GM12878 (cell line): ENCODE results near the gene CREB5. TPM values are rescaled to one million over a fixed set of nuclear protein-coding genes. Genes with fewer than 3 reads are reported as not detected.

Experiments
- ATAC-seq: fragments of 200-7000 bp; cut with Tn5 transposase; 3 replicates; pipeline ENCODE4 v1.9.1; 2020; ENCODE audit warnings: mild to moderate bottlenecking, moderate library complexity
- BruUV-seq: library from RNA; stranded (reverse); fragments of 400-500 nt; replicated peaks from 2 replicates; lab custom pipeline; 2021; lab: Mats Ljungman, UMichigan
- CTCF ChIA-PET: fragments of 300-600 bp; sonication (Branson Sonifier 250); formaldehyde crosslinking; extraction: SDS; loops from one replicate; lab custom pipeline; 2021; ENCODE audit warnings: inconsistent platforms; lab: Yijun Ruan, JAX
- POLR2A ChIA-PET: fragments of 350-600 bp; formaldehyde crosslinking; extraction: SDS; loops from one replicate; lab custom pipeline; 2021; ENCODE audit warnings: inconsistent platforms; lab: Charles Lee
- RAD21 ChIA-PET: fragments of 300-600 bp; sonication (Branson Sonifier 250); formaldehyde crosslinking; loops from one replicate; lab custom pipeline; 2023; ENCODE audit warnings: antibody characterized with exemption; ENCODE audit not compliant: unreplicated experiment; lab: Charles Lee
- SMC1A ChIA-PET: fragments of 300-600 bp; sonication (Branson Sonifier 250); formaldehyde crosslinking; loops from one replicate; lab custom pipeline; 2023; ENCODE audit not compliant: unreplicated experiment, uncharacterized antibody; lab: Charles Lee
- DNase-seq: peaks from one replicate; pipeline ENCODE4 v3.0.0-alpha.2; 2011; ENCODE audit warnings: low read depth, low spot score
- FAIRE-seq: peaks from 3 replicates; lab custom pipeline; 2011; peaks lifted over from hg19 to GRCh38; lab: Jason Lieb, UNC
- H2AFZ ChIP-seq: 2 replicates; pipeline ENCODE4 v1.6.0; 2011; ENCODE audit warnings: low read depth, low read length, control low read depth; ENCODE audit not compliant: control insufficient read depth
- H3K27ac ChIP-seq: 2 replicates; pipeline ENCODE4 v1.5.1; 2011; ENCODE audit warnings: control low read depth; ENCODE audit not compliant: control insufficient read depth, insufficient read depth
- H3K27me3 ChIP-seq, 2 experiments: replicated peaks in 1 of 2; 2 replicates each; pipeline versions ENCODE4 v1.6.0 to v1.6.1; 2011; ENCODE audit warnings: low read length in 1 of 2; ENCODE audit not compliant: control insufficient read depth in 2 of 2, insufficient read depth in 2 of 2
- H3K36me3 ChIP-seq, 2 experiments: 2 replicates each; pipeline ENCODE4 v1.5.1; 2011; ENCODE audit warnings: low read length in 1 of 2; ENCODE audit not compliant: control insufficient read depth in 2 of 2, insufficient read depth in 2 of 2
- H3K4me1 ChIP-seq: 2 replicates; pipeline ENCODE4 v1.6.1; 2011; ENCODE audit warnings: mild to moderate bottlenecking, low read length, moderate library complexity, mixed read lengths; ENCODE audit not compliant: control insufficient read depth, insufficient read depth
- H3K4me2 ChIP-seq: 2 replicates; pipeline ENCODE4 v1.6.0; 2011; ENCODE audit warnings: control low read depth; ENCODE audit not compliant: control insufficient read depth, insufficient read depth
- H3K4me3 ChIP-seq: fragments of 200-600 bp; sonication (generic); 2 replicates; pipeline ENCODE4 v1.5.1; 2016
- H3K79me2 ChIP-seq: 2 replicates; pipeline ENCODE4 v1.6.0; 2011; ENCODE audit warnings: low read length; ENCODE audit not compliant: control insufficient read depth, insufficient read depth
- H3K9ac ChIP-seq: 2 replicates; pipeline ENCODE4 v1.8.0; 2011; ENCODE audit warnings: low read length, control low read depth, mixed read lengths; ENCODE audit not compliant: control insufficient read depth, insufficient read depth
- H3K9me3 ChIP-seq: replicated peaks from 3 replicates; pipeline ENCODE4 v1.5.1; 2011; ENCODE audit warnings: mild to moderate bottlenecking, low read length; ENCODE audit not compliant: control insufficient read depth, insufficient read depth
- H4K20me1 ChIP-seq: 2 replicates; pipeline ENCODE4 v1.6.0; 2011; ENCODE audit not compliant: control insufficient read depth, insufficient read depth
- BHLHE40 ChIP-seq, 2 experiments: fragments of 450-650 bp in 1 of 2; IDR thresholded peaks; 2 replicates each; pipeline ENCODE4 v1.6.1; 2011 to 2017; ENCODE audit warnings: low read depth in 2 of 2, borderline replicate concordance in 1 of 2, improper control_type of control experiment in 1 of 2, low read length in 1 of 2, mild to moderate bottlenecking in 1 of 2
- KLF5 ChIP-seq: fragments of 450-650 bp; IDR thresholded peaks from 2 replicates; pipeline ENCODE4 v1.6.1; 2014; ENCODE audit warnings: mild to moderate bottlenecking; ENCODE audit not compliant: partially characterized antibody
- RBBP5 ChIP-seq: fragments of 200-600 bp; sonication (generic); conservative IDR thresholded peaks from 2 replicates; pipeline ENCODE4 v1.6.1; 2016
- SMARCA5 ChIP-seq: fragments of 450-650 bp; IDR thresholded peaks from 2 replicates; pipeline ENCODE4 v1.6.1; 2017; ENCODE audit warnings: mild to moderate bottlenecking
- YY1 ChIP-seq: IDR thresholded peaks from 2 replicates; pipeline ENCODE4 v1.6.1; 2011; ENCODE audit warnings: low read depth, mild to moderate bottlenecking, low read length
- ZNF207 ChIP-seq: fragments of 450-650 bp; IDR thresholded peaks from 2 replicates; pipeline ENCODE4 v1.6.1; 2014; ENCODE audit warnings: antibody characterized with exemption, mild to moderate bottlenecking, borderline replicate concordance
- WGBS: methylation state at CpG from one replicate; pipeline ENCODE4 v1.1.6; 2016; ENCODE audit warnings: low lambda C conversion rate; ENCODE audit not compliant: insufficient replicate concordance, insufficient coverage; ENCODE audit errors: missing lambda C conversion rate; 5-methylcytosine and 5-hydroxymethylcytosine counted together
- in situ Hi-C: fragments of 300-500 bp; cut with MboI; formaldehyde crosslinking; loops from 9 replicates; pipeline ENCODE4 v1.14.3; 2018; ENCODE audit warnings: mixed read lengths
- intact Hi-C: fragments of 100-400 bp; cut with micrococcal nuclease; formaldehyde crosslinking; loops from one replicate; pipeline ENCODE4 v1.14.2; 2022; ENCODE audit not compliant: unreplicated experiment
- polyA plus RNA-seq, 11 experiments: library from polyadenylated mRNA; depleted of rRNA in 4 of 11; unstranded in 6 of 11; stranded (reverse) in 5 of 11; fragments of >200 nt; fragmentation: Nextera tagmentation in 4 of 11; fragmentation: Illumina TruSeq in 1 of 11; extraction: Ambion mirVana in 4 of 11; extraction: Trizol in 1 of 11; gene quantifications; 1 replicate in 1 of 11; 2 replicates in 10 of 11; pipeline versions ENCODE4 v1.2.1 to v1.2.3, GENCODE V29; 2011 to 2016; ENCODE audit warnings: inconsistent platforms in 2 of 11, missing spikeins in 2 of 11, low read depth in 1 of 11
- total RNA-seq, 4 experiments: library from RNA; depleted of rRNA in 3 of 4; stranded (reverse); fragments of >200 nt in 3 of 4; fragmentation: Illumina TruSeq in 1 of 4; extraction: Trizol in 1 of 4; gene quantifications; 2 replicates each; pipeline versions ENCODE4 v1.2.1 to v1.2.3, GENCODE V29; 2013 to 2021
- TF ChIP-seq, protein P1 (sequence below): fragments of 150-350 bp; IDR thresholded peaks from 2 replicates; pipeline ENCODE4 v1.6.1; 2014; ENCODE audit warnings: mild to moderate bottlenecking, low read depth, low read length
- TF ChIP-seq, protein P2 (sequence below): fragments of 450-650 bp; IDR thresholded peaks from 2 replicates; pipeline ENCODE4 v1.6.1; 2018; ENCODE audit warnings: borderline replicate concordance, mild to moderate bottlenecking; ENCODE audit not compliant: partially characterized antibody

CREB5 gene
- total and polyA plus RNA-seq, 10 of the 15 experiments (the other 5 are each of a cell fraction or from before 2014, with no cell fraction given), result 12.9 to 74.1 (median 53.0) TPM

DNA sequence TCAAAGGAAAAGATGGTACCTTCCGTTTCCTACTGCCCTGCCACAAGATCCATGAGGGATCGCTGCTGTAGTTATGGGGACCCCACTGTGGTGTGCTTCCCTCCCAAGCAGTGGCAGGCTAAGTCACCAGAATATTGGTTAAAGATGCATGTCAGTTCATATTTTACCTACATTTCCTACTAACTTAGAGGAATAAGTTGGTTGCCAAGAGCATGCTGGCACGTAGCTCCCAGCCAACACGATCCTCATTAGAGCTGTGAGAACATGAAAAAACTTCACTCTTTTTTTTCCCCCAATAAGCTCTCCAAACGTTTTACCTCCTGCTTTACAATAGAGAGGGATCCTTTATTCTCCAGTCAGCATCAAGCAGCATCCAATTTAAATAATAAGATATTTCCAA lies 342.1 kb downstream of the CREB5 start:
- POLR2A ChIA-PET, result interaction anchor here (0.6 kb wide), 1 partner anchor 62 kb away, joined by 4 read pairs; no protein-coding TSS in a partner anchor
- no peaks in the 10 kb centered on the region for H3K9me3 ChIP-seq
- TF ChIP-seq ZNF207, result no peak
- TF ChIP-seq BHLHE40 (IDR thresholded peaks at IDR 0.05; ENCODE audit: borderline replicate concordance in 1 of 2, low read depth in 2 of 2, low read length in 1 of 2), result no peak
- no peak for TF ChIP-seq RBBP5
- TF ChIP-seq KLF5, result no peak
- TF ChIP-seq, protein P1, sequence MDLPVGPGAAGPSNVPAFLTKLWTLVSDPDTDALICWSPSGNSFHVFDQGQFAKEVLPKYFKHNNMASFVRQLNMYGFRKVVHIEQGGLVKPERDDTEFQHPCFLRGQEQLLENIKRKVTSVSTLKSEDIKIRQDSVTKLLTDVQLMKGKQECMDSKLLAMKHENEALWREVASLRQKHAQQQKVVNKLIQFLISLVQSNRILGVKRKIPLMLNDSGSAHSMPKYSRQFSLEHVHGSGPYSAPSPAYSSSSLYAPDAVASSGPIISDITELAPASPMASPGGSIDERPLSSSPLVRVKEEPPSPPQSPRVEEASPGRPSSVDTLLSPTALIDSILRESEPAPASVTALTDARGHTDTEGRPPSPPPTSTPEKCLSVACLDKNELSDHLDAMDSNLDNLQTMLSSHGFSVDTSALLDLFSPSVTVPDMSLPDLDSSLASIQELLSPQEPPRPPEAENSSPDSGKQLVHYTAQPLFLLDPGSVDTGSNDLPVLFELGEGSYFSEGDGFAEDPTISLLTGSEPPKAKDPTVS, result no peak
- no peak for TF ChIP-seq SMARCA5
- no peak for TF ChIP-seq YY1
- TF ChIP-seq, protein P2, sequence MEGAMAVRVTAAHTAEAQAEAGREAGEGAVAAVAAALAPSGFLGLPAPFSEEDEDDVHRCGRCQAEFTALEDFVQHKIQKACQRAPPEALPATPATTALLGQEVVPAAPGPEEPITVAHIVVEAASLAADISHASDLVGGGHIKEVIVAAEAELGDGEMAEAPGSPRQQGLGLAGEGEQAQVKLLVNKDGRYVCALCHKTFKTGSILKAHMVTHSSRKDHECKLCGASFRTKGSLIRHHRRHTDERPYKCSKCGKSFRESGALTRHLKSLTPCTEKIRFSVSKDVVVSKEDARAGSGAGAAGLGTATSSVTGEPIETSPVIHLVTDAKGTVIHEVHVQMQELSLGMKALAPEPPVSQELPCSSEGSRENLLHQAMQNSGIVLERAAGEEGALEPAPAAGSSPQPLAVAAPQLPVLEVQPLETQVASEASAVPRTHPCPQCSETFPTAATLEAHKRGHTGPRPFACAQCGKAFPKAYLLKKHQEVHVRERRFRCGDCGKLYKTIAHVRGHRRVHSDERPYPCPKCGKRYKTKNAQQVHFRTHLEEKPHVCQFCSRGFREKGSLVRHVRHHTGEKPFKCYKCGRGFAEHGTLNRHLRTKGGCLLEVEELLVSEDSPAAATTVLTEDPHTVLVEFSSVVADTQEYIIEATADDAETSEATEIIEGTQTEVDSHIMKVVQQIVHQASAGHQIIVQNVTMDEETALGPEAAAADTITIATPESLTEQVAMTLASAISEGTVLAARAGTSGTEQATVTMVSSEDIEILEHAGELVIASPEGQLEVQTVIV, result no peak
- TF ChIP-seq, all 136 proteins: peak for 0
- Histone ChIP-seq H3K4me2 (no peak overlapping the region), H3K4me1 (no peaks in the 10 kb centered on the region), H3K36me3 (peaks cover 0 to 8% of the 10 kb centered on the region in 2 experiments; a peak in 2 of 4 replicates), H3K9ac (no peak overlapping the region), H3K79me2 (no peaks in the 10 kb centered on the region), H4K20me1 (no peaks in the 10 kb centered on the region), H3K27ac (no peak overlapping the region), H3K4me3 (no peak overlapping the region), H2AFZ (no peak overlapping the region), H3K27me3 (no peaks in the 10 kb centered on the region)
- no TSS peak for BruUV-seq
- intact Hi-C loops (no loop called here), in situ Hi-C loops (no loop called here)
- FAIRE-seq, result no peak
- ChIA-PET SMC1A (interaction anchor here (0.6 to 1.2 kb wide), 3 partner anchors 8 to 85 kb away, joined by 3 to 4 read pairs (median 4); no protein-coding TSS in a partner anchor), RAD21 (interaction anchor here (0.6 to 1.4 kb wide), 2 partner anchors 8 to 362 kb away, joined by 3 to 4 read pairs; no protein-coding TSS in a partner anchor), CTCF (interaction anchor here (0.7 to 1.5 kb wide), 2 partner anchors 8 to 25 kb away, joined by 3 to 4 read pairs; no protein-coding TSS in a partner anchor)
- 58% methylated on average over 5 of the region's 5 CpGs for WGBS
- DNase-seq, result no peak
- ATAC-seq, result no peak
